Measurements from ENCODE around the gene SLC43A2.
A peak's percentile ranks its signal among the peaks of the same experiment; 100 is the strongest.

SLC43A2 gene

DNA sequence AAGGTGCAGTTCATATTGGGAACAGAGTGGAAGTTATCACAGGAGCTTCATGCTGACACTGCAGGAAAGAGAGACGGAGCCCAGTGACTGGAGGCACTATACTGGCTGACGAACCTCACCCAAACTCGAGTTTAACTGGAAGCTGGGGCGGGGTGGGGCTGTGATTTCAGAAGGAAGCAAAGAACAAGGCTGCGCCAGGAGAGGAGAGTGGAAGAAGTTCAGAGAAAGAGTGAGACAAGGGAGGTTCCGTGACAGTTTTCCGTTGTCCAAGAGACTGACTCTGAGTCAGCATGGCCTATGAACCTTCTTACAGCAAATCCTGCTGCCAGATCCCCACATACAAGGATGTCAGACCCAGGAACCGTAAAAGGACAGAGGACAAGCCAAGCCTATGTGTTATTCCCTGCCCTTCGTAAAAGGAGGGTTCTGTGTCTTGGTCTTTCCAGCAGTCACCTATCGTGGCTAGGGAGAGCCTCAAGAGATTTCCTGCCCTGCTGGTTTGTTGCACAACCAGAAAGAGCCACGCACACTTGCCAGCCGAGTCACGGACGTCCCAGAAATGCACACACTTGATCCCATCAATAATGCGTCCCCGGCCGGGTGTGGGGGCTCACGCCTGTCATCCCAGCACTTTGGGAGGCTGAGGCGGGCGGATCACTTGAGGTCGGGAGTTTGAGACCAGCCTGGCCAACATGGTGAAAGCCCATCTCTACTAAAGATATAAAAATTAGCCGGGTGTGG is 71.1 kb downstream of the SLC43A2 start:
- ATAC-seq (ENCODE audit: insufficient read depth, low read depth): no peak
- Histone ChIP-seq H3K4me3 (ENCODE audit: low read depth in 1 of 2, low read length in 2 of 2) (no peak overlapping the region), H3K27ac (ENCODE audit: low read length) (peak overlapping the region; percentile 30; the same call in 1 of the 2 replicates), H3K27me3 (ENCODE audit: insufficient read depth, low read length, poor library complexity) (no peaks in the 10 kb centered on the region), H3K9ac (ENCODE audit: low read depth, low read length) (no peak overlapping the region), H2AFZ (ENCODE audit: low read depth, low read length) (no peak overlapping the region), H3K36me3 (ENCODE audit: insufficient read depth, low read length) (peaks cover 76% of the 10 kb centered on the region), H3K4me2 (ENCODE audit: insufficient read depth, low read length) (no peak overlapping the region), H4K20me1 (ENCODE audit: insufficient read depth, low read length) (peaks cover 76% of the 10 kb centered on the region), H3K9me3 (ENCODE audit: insufficient read depth, low read length, severe bottlenecking) (no peaks in the 10 kb centered on the region), H3K4me1 (ENCODE audit: insufficient read depth, low read length) (peaks cover 35% of the 10 kb centered on the region), H3K79me2 (ENCODE audit: insufficient read depth, low read length) (peaks cover 99% of the 10 kb centered on the region)
- TF ChIP-seq EZH2 (IDR thresholded peaks at IDR 0.05; ENCODE audit: borderline replicate concordance, low read depth, low read length, severe bottlenecking): no peak
- TF ChIP-seq, protein P1, sequence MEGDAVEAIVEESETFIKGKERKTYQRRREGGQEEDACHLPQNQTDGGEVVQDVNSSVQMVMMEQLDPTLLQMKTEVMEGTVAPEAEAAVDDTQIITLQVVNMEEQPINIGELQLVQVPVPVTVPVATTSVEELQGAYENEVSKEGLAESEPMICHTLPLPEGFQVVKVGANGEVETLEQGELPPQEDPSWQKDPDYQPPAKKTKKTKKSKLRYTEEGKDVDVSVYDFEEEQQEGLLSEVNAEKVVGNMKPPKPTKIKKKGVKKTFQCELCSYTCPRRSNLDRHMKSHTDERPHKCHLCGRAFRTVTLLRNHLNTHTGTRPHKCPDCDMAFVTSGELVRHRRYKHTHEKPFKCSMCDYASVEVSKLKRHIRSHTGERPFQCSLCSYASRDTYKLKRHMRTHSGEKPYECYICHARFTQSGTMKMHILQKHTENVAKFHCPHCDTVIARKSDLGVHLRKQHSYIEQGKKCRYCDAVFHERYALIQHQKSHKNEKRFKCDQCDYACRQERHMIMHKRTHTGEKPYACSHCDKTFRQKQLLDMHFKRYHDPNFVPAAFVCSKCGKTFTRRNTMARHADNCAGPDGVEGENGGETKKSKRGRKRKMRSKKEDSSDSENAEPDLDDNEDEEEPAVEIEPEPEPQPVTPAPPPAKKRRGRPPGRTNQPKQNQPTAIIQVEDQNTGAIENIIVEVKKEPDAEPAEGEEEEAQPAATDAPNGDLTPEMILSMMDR (IDR thresholded peaks at IDR 0.05; ENCODE audit: borderline replicate concordance, extremely low read depth, low read length, poor library complexity, severe bottlenecking): no peak
- DNase-seq: no peak

DNA sequence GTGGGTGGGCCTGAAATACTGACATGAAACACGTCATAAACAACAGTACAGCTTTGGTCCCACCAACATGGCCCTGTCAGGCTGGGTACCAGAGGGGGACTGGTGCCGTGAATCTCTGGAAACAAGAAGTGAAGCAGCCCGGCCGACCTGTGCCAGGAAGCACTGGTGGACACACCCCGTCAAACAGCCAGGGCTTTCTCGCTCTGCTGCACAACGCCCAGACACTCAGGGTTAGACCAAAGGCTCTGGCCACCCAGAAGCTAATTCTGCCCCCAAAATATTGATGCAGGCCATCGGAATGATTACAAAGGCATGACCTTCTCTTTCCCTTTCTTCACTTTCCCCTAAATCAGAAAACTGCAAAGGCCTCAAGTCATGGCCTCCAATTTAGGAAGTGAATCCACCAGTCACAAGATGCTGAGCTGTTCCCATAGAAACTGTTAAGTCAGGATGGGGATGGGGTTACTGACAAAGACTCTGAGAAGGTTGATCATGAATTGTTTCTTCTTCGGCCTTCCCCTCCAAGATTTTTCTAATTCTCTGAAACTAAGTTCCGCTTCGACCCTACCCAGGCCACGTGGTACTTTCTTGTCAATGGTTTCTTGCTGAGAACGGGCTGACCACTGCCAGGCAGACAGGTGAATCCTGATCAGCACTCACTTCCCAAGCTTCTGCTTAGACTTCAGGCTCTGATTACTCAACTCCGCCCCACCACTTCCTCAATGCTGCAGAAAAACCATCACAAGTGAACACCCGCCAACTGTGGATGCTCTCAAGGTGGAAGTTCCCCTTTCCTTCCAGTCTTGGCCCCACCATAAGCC is 72.8 kb downstream of the SLC43A2 start:
- Histone ChIP-seq H3K36me3 (ENCODE audit: insufficient read depth, low read length) (peaks cover 92% of the 10 kb centered on the region), H3K9me3 (ENCODE audit: insufficient read depth, low read length, severe bottlenecking) (no peaks in the 10 kb centered on the region), H3K27ac (ENCODE audit: low read length) (peak overlapping the region; percentile 21), H3K4me2 (ENCODE audit: insufficient read depth, low read length) (no peak overlapping the region), H3K27me3 (ENCODE audit: insufficient read depth, low read length, poor library complexity) (no peaks in the 10 kb centered on the region), H2AFZ (ENCODE audit: low read depth, low read length) (no peak overlapping the region), H3K9ac (ENCODE audit: low read depth, low read length) (no peak overlapping the region), H3K4me1 (ENCODE audit: insufficient read depth, low read length) (peaks cover 28% of the 10 kb centered on the region), H4K20me1 (ENCODE audit: insufficient read depth, low read length) (peaks cover 68% of the 10 kb centered on the region), H3K4me3 (ENCODE audit: low read depth in 1 of 2, low read length in 2 of 2) (no peak overlapping the region), H3K79me2 (ENCODE audit: insufficient read depth, low read length) (peaks cover 95% of the 10 kb centered on the region)
- DNase-seq (no peak), ATAC-seq (ENCODE audit: insufficient read depth, low read depth) (no peak)
- TF ChIP-seq, protein P1 (IDR thresholded peaks at IDR 0.05; ENCODE audit: borderline replicate concordance, extremely low read depth, low read length, poor library complexity, severe bottlenecking): no peak
- no peak for TF ChIP-seq EZH2 (IDR thresholded peaks at IDR 0.05; ENCODE audit: borderline replicate concordance, low read depth, low read length, severe bottlenecking)

DNA sequence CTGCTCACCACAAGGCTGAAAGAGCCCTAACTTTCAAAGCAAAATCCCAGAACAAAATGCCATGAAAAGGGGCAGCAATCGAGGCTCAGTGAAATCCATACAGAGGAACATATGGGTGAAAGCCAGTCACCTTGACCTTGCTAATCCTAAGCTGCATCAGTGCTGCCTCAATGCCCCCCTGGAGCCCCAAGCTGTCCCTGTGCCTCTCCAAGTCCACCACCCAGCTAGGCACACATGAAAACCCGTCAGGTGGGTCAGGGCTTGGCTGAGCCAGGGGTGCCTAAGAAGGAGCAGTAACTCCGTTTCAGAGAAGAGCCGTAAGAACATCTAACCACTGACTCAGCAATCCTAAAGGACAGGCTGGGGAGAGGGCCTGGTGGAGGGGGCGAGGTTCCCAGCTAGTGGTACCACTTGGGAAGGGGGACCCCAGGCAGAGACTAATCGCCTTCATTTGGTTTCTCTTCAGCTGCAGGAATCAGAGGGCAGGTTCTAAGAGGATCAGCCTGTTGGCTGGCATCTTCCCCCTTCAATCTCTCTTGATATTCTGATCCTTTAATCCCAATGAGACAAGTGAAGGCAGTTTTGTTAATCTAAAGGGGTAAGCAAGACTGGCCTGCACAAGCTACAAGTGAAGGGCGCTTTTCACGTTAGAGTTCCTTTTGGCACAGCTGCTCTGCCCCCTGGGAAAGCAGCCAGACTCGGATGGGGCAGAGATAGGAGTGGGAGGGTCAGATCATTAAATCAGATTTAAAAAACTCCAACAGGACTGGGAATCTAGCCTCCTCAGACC is 73.7 kb downstream of the SLC43A2 start:
- DNase-seq (no peak), ATAC-seq (ENCODE audit: insufficient read depth, low read depth) (no peak)
- peaks cover 92% of the 10 kb centered on the region for H3K36me3 ChIP-seq (ENCODE audit: insufficient read depth, low read length)
- H3K27ac ChIP-seq (ENCODE audit: low read length): peak overlapping the region; percentile 45
- H4K20me1 ChIP-seq (ENCODE audit: insufficient read depth, low read length): peaks cover 64% of the 10 kb centered on the region
- H3K79me2 ChIP-seq (ENCODE audit: insufficient read depth, low read length): peaks cover 90% of the 10 kb centered on the region
- no peaks in the 10 kb centered on the region for H3K27me3 ChIP-seq (ENCODE audit: insufficient read depth, low read length, poor library complexity)
- H3K4me3 ChIP-seq (ENCODE audit: low read depth in 1 of 2, low read length in 2 of 2): no peak overlapping the region
- TF ChIP-seq, protein P1 (IDR thresholded peaks at IDR 0.05; ENCODE audit: borderline replicate concordance, extremely low read depth, low read length, poor library complexity, severe bottlenecking): no peak
- TF ChIP-seq EZH2 (IDR thresholded peaks at IDR 0.05; ENCODE audit: borderline replicate concordance, low read depth, low read length, severe bottlenecking): no peak
- no peak overlapping the region for H2AFZ ChIP-seq (ENCODE audit: low read depth, low read length)
- no peak overlapping the region for H3K9ac ChIP-seq (ENCODE audit: low read depth, low read length)
- H3K4me1 ChIP-seq (ENCODE audit: insufficient read depth, low read length): peaks cover 18% of the 10 kb centered on the region
- H3K4me2 ChIP-seq (ENCODE audit: insufficient read depth, low read length): no peak overlapping the region
- H3K9me3 ChIP-seq (ENCODE audit: insufficient read depth, low read length, severe bottlenecking): no peaks in the 10 kb centered on the region

All from DND-41 (cell line).